HG03280 (cell line): ENCODE data around the gene STX16.

Experiments
- ATAC-seq: cut with Tn5 transposase; IDR thresholded peaks from one replicate; pipeline ENCODE4 v1.9.1; 2021; ENCODE audit warnings: mild to moderate bottlenecking, moderate library complexity; ENCODE audit not compliant: unreplicated experiment

Gene STX16

DNA sequence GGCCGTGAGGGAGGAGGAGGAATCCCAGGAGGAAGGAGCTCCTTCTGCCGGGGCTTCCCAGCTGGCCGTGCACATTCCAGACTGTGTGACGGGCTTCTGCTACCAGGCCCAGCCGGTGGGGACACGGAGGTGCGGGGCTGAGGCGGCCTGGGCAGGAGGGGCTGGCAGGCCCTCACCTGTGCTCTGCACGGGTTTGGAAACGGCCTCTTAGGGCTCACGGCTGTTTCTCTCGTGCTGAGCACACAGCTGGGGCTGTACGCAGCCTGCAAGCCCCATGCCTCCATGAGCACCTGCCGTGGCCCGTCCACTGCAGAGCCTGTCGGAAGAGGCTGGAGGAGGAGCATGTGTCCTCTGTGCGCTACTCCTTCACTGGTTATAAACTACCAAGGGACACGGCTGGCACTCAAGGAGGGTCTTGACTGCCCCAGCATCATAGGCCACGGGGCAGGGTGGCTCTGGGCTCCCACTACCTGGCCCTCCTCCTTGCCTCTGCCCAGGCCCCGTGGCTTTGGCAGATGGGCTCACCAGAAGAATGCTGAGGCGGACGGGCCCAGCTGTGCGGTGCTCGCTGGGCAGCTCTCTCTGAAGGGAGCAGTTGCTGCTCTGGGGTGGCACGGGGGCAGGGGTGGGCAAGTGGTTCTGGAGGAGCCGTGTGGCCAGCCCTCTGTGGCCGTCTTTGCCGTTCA, 57.3 kb downstream of the STX16 start:
- ATAC-seq: no peak

GRCh38 chr20:58709013-58709702, 58.1 kb downstream of the STX16 start:
- ATAC-seq: no peak

DNA sequence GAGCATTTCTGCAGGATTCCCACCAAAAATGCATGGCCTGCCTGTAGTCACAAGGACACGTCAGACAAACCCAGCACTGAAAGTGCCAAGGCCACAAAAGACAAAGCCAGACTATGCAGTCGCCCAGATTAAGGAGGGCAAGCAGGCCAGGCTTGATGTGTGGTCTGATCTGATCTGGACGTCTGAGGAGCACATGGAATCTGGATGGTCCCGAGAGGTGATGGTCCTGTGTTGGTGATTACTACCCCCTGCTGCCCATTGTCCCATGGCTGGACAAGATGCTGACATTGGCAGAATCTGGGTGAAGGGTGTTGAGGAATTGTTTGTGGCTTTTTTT, 58.6 kb downstream of the STX16 start:
- ATAC-seq: no peak

DNA sequence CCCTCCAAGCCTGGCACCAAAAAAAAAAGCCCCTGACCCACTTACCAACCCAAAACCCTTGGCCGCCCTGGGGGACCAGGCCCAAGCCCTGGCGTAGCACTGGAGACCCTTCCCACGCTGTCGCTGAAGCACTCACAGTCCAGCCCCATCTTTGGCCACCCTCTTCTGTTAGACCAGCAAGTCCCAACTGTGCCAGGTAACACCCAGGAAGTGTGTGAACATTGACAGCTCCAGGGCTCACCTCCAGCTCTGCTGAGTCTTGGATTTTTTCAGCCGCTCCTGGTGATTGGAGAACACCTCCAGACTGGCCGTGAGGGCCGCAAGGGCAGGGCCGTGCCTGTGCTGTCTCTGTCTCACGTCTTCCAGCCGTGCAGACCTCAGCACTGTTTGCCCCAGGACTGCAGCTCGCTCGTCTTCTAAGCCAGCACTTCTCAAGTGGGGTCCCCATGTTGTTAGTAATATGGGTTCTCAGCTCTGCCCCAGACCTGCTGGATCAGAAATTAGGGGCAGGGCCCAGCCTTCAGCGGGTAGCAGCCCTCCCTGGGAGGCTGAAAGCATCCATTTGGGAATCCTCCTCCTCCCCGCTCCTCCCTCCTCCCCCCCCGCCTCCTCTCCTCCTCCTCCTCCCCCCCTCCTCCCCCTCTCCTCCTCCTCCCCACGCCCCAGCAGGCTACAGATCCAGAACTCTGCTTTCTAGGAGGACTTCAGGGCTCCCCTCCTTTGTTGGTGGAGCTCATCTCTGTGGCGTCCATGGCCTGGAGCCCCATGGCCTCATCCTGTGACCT, 59.6 kb downstream of the STX16 start:
- no peak for ATAC-seq

DNA sequence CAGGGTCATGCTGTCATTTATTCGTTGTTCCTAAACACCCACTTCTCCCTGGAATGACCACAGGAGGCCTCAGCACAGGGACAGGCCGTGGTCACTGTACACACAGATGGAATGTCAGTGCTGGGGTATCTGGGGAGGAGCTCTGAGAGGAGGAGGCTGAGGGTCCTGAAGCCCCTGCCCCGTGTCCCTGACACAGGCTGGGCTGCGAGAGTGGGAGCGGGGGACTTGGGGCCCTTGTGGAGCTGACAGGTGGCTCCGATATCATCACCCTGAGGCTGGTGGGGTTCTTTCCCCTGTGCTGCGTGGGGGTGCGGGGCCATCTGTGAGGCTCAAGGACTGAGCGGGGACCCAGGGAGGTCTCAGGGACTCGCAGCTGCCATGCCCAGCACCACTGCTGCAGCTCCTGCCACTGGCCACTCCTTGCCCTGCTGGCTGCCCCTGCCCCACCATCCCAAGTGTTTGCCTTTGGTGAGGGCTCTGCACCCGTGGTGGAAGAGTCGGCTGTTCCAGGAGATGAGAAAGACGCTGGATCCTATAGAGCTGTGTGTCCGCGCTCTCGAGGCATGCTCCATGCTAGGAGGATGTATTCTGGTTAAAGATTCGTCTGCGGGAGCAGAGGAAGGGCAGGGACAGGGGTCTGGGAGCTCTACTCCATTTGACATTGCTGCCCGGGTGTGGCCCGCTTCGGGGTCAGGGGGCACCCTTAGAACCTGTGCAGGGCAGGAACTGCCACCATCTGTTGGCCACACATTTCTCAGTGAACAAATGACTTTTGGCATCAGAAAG, 60.4 kb downstream of the STX16 start:
- ATAC-seq: no peak

- no peak for ATAC-seq
Observed at GRCh38 chr20:58712151-58712791, 61.2 kb downstream of the STX16 start.

DNA sequence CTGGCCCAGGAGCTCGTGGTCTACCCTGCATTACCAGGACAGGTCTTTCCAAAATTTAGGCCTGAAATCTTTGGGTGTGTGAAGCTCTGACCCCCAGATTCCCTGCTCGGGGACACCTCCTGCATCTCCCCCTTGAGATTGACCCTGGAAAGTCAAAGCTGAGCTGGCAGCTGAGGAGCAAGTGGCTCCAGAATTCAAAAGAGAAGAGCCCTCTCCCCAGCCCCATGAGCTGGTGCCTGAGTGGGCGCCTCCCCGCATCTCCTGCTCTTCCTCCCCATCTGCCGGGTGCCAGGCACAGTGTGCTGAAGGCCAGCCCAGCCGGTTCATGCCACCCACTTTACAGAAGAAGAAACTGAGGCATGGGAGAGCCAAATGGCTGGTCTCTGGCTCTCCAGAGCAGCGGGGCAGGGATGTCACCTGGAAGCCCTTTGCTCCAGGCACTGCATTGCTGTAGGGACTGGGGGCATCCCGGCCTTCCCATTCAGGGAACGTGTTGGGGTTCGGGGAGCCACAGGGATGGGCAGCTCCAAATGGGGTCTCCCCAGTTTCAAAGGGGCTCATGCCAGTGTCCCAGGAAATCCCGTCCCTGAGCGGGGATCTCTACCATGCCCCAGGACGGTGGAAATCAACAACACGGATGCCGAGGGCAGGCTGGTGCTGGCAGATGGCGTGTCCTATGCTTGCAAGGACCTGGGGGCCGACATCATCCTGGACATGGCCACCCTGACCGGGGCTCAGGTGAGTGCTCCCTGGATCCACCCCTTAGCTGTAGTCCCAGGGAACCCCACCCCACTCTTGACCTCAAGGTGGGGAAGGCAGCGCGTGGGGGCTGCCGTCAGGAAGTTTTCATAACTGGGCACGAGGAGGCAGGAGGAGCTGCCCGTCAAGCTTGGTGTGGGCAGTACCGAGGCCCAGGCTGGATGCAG, 62.0 kb downstream of the STX16 start:
- no peak for ATAC-seq

DNA sequence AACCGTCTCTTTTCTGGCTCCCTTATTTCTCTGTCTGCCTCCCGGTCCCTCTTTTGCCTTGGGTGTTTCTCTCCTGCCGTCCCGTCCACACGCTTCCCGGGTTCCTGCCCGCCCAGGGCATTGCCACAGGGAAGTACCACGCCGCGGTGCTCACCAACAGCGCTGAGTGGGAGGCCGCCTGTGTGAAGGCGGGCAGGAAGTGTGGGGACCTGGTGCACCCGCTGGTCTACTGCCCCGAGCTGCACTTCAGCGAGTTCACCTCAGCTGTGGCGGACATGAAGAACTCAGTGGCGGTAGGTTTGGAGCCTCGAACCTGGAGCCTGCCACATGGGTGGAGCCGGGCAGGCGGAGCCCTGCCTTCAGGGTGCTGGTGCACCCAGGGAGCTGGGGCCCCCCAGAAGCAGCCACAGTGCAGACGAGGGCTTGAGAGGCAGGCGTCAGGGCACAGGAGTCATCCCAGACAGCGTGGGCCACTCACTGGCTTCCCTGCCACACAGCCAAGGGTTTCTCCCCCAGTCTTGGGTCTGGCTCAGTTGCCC, 62.8 kb downstream of the STX16 start:
- no peak for ATAC-seq

DNA sequence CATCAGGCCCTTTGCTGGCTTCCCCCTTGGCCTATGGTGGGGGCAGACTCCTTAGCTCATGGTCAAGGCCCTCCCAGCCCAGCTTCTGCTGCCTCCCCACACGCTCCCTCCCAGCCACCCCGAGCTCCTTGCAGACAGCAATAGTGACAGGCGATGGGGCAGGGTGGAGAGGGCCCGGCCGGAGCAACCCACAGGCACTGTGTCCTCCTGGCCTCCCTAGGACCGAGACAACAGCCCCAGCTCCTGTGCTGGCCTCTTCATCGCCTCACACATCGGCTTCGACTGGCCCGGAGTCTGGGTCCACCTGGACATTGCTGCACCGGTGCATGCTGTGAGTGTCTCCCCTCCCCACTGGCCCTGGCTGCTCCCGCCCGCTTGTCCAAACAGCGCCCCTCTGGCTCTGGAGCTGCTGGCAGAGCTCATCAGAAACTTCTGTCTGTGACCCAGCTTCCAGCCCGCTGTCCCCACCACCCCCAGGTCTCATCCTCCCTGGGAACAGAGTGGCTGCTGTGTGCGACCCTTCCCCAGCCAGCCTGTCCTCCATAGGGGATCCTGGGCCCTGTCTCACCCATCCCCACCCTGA, 63.3 kb downstream of the STX16 start:
- ATAC-seq: no peak

DNA sequence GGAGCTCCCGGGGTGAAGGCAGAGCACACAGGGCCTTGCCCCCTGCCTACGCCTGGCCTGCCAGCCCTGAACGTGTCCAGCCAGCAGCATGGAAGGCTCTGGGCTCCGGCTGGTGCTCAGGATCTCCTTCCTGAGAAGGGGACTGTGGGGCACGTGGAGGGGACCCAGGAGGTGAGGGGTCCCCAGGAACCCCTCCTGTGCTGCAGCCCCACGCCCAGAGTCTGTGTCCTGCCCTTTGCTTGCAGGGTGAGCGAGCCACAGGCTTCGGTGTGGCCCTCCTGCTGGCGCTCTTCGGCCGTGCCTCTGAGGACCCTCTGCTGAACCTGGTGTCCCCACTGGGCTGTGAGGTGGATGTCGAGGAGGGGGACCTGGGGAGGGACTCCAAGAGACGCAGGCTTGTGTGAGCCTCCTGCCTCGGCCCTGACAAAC, 63.9 kb downstream of the STX16 start:
- ATAC-seq: no peak

- ATAC-seq: no peak
Observed at GRCh38 chr20:58715391-58715800, 64.3 kb downstream of the STX16 start.

- ATAC-seq: no peak
Observed at GRCh38 chr20:58715801-58716475, 64.9 kb downstream of the STX16 start.

- ATAC-seq: no peak
Observed at GRCh38 chr20:58716476-58717277, 65.6 kb downstream of the STX16 start.

- ATAC-seq: no peak
Observed at GRCh38 chr20:58717278-58718091, 66.4 kb downstream of the STX16 start.

DNA sequence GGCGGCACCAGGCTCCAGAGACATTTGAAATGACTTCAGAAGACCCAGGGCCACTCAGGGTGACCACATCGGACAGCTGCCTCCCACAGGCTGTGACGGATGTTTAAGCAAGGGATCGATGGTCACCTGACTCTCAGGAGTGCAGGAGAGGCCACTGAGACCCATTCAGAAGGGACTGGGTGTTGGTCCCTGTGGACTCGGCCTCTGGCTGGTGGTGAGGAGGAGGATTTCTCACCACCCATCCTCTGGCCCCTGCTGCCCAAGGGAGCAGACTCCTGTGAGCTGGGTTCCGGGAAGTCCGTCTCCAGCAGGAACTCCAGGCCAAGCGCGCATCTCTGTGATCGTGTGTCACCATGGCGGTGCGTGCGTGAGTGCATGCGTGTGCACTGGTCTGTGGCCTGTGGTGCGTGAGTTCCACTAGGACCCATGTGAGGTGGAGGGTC, 67.1 kb downstream of the STX16 start:
- no peak for ATAC-seq

DNA sequence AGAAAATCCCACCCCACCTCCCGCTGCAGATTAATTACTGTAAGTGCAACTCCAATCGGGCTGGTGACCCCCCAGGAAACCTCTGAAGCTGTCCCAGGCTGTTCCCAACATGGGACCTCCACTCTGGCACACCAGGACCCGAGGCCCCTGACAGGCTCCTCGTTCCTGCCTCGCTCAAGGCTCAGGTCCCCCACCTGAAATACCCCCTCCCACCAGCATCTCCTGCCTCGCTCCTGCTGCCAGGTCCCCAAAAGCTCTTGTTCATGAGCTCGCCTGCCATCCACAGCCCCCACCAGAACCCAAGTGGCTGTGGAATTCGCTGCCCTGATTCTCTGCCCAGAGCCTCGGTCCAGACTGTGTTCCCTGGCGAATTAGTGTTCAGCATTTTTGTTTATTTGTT, 67.6 kb downstream of the STX16 start:
- no peak for ATAC-seq

- ATAC-seq: no peak
Observed at GRCh38 chr20:58719258-58719657, 68.2 kb downstream of the STX16 start.
